Esophagus muscularis mucosa (tissue), 4 donors: ENCODE measurements around the gene DECR2. TPM values are rescaled to one million over a fixed set of nuclear protein-coding genes. Genes with fewer than 3 reads are reported as not detected.

Experiments used
- DNase-seq: peaks from one replicate; pipeline ENCODE4 v3.0.0-alpha.2; 2017; ENCODE audit errors: extremely low spot score
- H3K27ac ChIP-seq, 4 donors: fragments of 200-600 bp; sonication (generic); replicated peaks in 1 of 4; 1 replicate in 3 of 4; 2 replicates in 1 of 4; pipeline ENCODE4 v1.5.1; 2016 to 2019; ENCODE audit warnings: mild to moderate bottlenecking in 1 of 4
- H3K27me3 ChIP-seq, 4 donors: fragments of 200-600 bp; sonication (generic); one replicate each; pipeline versions ENCODE4 v1.5.1 to v1.6.0; 2016 to 2019
- H3K36me3 ChIP-seq, 4 donors: fragments of 200-600 bp; sonication (generic); one replicate each; pipeline ENCODE4 v1.5.1; 2016 to 2019
- H3K4me1 ChIP-seq, 4 donors: fragments of 200-600 bp; sonication (generic); one replicate each; pipeline ENCODE4 v1.5.1; 2016 to 2019
- H3K4me3 ChIP-seq, 4 donors: fragments of 200-600 bp; sonication (generic); 1 replicate in 2 of 4; 2 replicates in 2 of 4; pipeline ENCODE4 v1.5.1; 2016 to 2019; ENCODE audit warnings: mild to moderate bottlenecking in 4 of 4, moderate library complexity in 1 of 4
- H3K9me3 ChIP-seq, 4 donors: fragments of 200-600 bp; sonication (generic); 1 replicate in 3 of 4; 2 replicates in 1 of 4; pipeline ENCODE4 v1.5.1; 2016 to 2019
- CTCF ChIP-seq, 3 experiments: fragments of 200-600 bp in 2 of 3; fragments of 450-650 bp in 1 of 3; sonication (generic) in 2 of 3; IDR thresholded peaks; one replicate each; pipeline ENCODE4 v1.5.1; 2017 to 2019; ENCODE audit warnings: antibody characterized with exemption in 3 of 3, mild to moderate bottlenecking in 2 of 3, moderate library complexity in 1 of 3
- EP300 ChIP-seq: sonication (generic); formaldehyde crosslinking; IDR thresholded peaks from one replicate; pipeline ENCODE4 v1.6.1; 2017; ENCODE audit warnings: antibody characterized with exemption
- POLR2A ChIP-seq: fragments of 450-650 bp; IDR thresholded peaks from one replicate; pipeline ENCODE4 v1.6.1; 2017; ENCODE audit warnings: antibody characterized with exemption, moderate library complexity, mild to moderate bottlenecking, low read depth
- POLR2AphosphoS5 ChIP-seq, 2 donors: sonication (generic); formaldehyde crosslinking; IDR thresholded peaks; one replicate each; pipeline ENCODE4 v1.6.1; 2017; ENCODE audit warnings: antibody characterized with exemption in 2 of 2
- WGBS: methylation state at CpG from one replicate; pipeline ENCODE4 v1.1.5; 2018; 5-methylcytosine and 5-hydroxymethylcytosine counted together
- intact Hi-C: fragments of 100-400 bp; cut with DNase I; formaldehyde crosslinking; loops from one replicate; pipeline ENCODE4 v1.15.1; 2023
- total RNA-seq, 4 donors: library from RNA; depleted of rRNA; stranded (reverse); fragments of >200 nt; gene quantifications; one replicate each; pipeline versions ENCODE4 v1.1.0 to v1.2.1, GENCODE V29; 2016

DECR2 gene
- total RNA-seq, 4 donors from 2014 or later = 11.8 to 18.3 (median 17.4) TPM

GRCh38 chr16:440627-441026 lies 38.9 kb downstream of the DECR2 start:
- Histone ChIP-seq H3K27ac (no peak overlapping the region), H3K9me3 (no peaks in the 10 kb centered on the region), H3K4me3 (no peak overlapping the region), H3K4me1 (peaks cover 0 to 5% (median 0%) of the 10 kb centered on the region in 4 donors), H3K36me3 (peaks cover 0 to 20% (median 4%) of the 10 kb centered on the region in 4 donors), H3K27me3 (no peaks in the 10 kb centered on the region)
- intact Hi-C loops = no loop called here
- no peak for TF ChIP-seq POLR2A
- no peak for TF ChIP-seq POLR2AphosphoS5 (IDR thresholded peaks at IDR 0.05)
- TF ChIP-seq CTCF (IDR thresholded peaks at IDR 0.05) = no peak
- no peak for TF ChIP-seq EP300
- DNase-seq = no peak
- WGBS = 96% methylated on average over 6 of the region's 6 CpGs

GRCh38 chr16:441447-441846 lies 39.8 kb downstream of the DECR2 start:
- no peak for DNase-seq
- WGBS = 91% methylated on average over 6 of the region's 6 CpGs

GRCh38 chr16:442976-443375 lies 41.3 kb downstream of the DECR2 start:
- Histone ChIP-seq H3K27ac (no peak overlapping the region), H3K9me3 (no peaks in the 10 kb centered on the region), H3K36me3 (peaks cover 0 to 15% (median 4%) of the 10 kb centered on the region in 4 donors), H3K27me3 (no peaks in the 10 kb centered on the region), H3K4me1 (peaks cover 0 to 5% (median 0%) of the 10 kb centered on the region in 4 donors), H3K4me3 (no peak overlapping the region)
- TF ChIP-seq POLR2A (no peak), EP300 (no peak), CTCF (IDR thresholded peaks at IDR 0.05) (no peak), POLR2AphosphoS5 (IDR thresholded peaks at IDR 0.05) (no peak)
- 87% methylated on average over 6 of the region's 6 CpGs for WGBS
- intact Hi-C loops = no loop called here
- no peak for DNase-seq

More at GRCh38 chr16:441447-441846, 39.8 kb downstream of the DECR2 start:
- no peak for TF ChIP-seq CTCF (IDR thresholded peaks at IDR 0.05)
- peaks cover 0 to 5% (median 0%) of the 10 kb centered on the region in 4 donors for H3K4me1 ChIP-seq
- no peaks in the 10 kb centered on the region for H3K9me3 ChIP-seq
- H3K36me3 ChIP-seq = peaks cover 0 to 16% (median 4%) of the 10 kb centered on the region in 4 donors
- intact Hi-C loops = no loop called here
- no peaks in the 10 kb centered on the region for H3K27me3 ChIP-seq
- H3K27ac ChIP-seq = no peak overlapping the region
- no peak overlapping the region for H3K4me3 ChIP-seq

- intact Hi-C loops = no loop called here
- 95% methylated on average over 10 of the region's 10 CpGs for WGBS
- Histone ChIP-seq H3K27me3 (no peaks in the 10 kb centered on the region), H3K9me3 (no peaks in the 10 kb centered on the region), H3K4me3 (no peak overlapping the region), H3K36me3 (peaks cover 0 to 12% (median 4%) of the 10 kb centered on the region in 4 donors), H3K27ac (no peak overlapping the region), H3K4me1 (peaks cover 0 to 5% (median 0%) of the 10 kb centered on the region in 4 donors)
- no peak for TF ChIP-seq EP300
- TF ChIP-seq POLR2A = no peak
- TF ChIP-seq CTCF (IDR thresholded peaks at IDR 0.05) = no peak
- TF ChIP-seq POLR2AphosphoS5 (IDR thresholded peaks at IDR 0.05) = no peak
- no peak for DNase-seq
Measured at GRCh38 chr16:444027-444426, 42.3 kb downstream of the DECR2 start.

GRCh38 chr16:445566-445965 lies 43.9 kb downstream of the DECR2 start:
- no peak for TF ChIP-seq EP300
- no peak for TF ChIP-seq POLR2A
- TF ChIP-seq POLR2AphosphoS5 (IDR thresholded peaks at IDR 0.05) = no peak
- TF ChIP-seq CTCF (IDR thresholded peaks at IDR 0.05) = no peak
- DNase-seq = no peak
- Histone ChIP-seq H3K4me1 (peaks cover 0 to 10% (median 2%) of the 10 kb centered on the region in 4 donors), H3K4me3 (no peak overlapping the region), H3K9me3 (no peaks in the 10 kb centered on the region), H3K27ac (no peak overlapping the region), H3K36me3 (peaks cover 0 to 9% (median 2%) of the 10 kb centered on the region in 4 donors), H3K27me3 (no peaks in the 10 kb centered on the region)
- WGBS = 83% methylated on average over 4 of the region's 4 CpGs
- intact Hi-C loops = no loop called here
